ENCODE measurements around the gene ADAM8. TPM values are rescaled to one million over a fixed set of nuclear protein-coding genes. Genes with fewer than 3 reads are reported as not detected.

ADAM8 gene
- total RNA-seq, 3 donors from 2014 or later (not counting 1 experiment from before 2014, with no cell fraction given), result 357 to 682 (median 425) TPM

- Mint-ChIP-seq H3K36me3 (no peaks in the 10 kb centered on the region), H3K9me3 (no peaks in the 10 kb centered on the region), H3K27ac (no peak overlapping the region), H3K4me1 (peaks cover 0 to 15% of the 10 kb centered on the region in 2 donors), H3K27me3 (ENCODE audit: low read depth in 2 of 2) (no peaks in the 10 kb centered on the region), H3K4me3 (no peak overlapping the region)
- 97% methylated on average over 19 of the region's 19 CpGs for WGBS (ENCODE audit: insufficient coverage)
- H3K4me3 ChIP-seq (ENCODE audit: low read length), result no peak overlapping the region
- no peak for ATAC-seq
- no peaks in the 10 kb centered on the region for H3K9me3 ChIP-seq (ENCODE audit: control insufficient read depth, insufficient read depth, low read length)
- peaks cover 82% of the 10 kb centered on the region for H3K36me3 ChIP-seq (ENCODE audit: control insufficient read depth, insufficient read depth, low read length)
- no peak for TF ChIP-seq CTCF (IDR thresholded peaks at IDR 0.05)
- intact Hi-C loops (cut with micrococcal nuclease), result no loop called here
- H3K27me3 ChIP-seq (ENCODE audit: control insufficient read depth, insufficient read depth, low read length), result no peaks in the 10 kb centered on the region
- no peak overlapping the region for H3K27ac ChIP-seq (ENCODE audit: low read length)
- no peak for DNase-seq
- peaks cover 33% of the 10 kb centered on the region for H3K4me1 ChIP-seq (ENCODE audit: control insufficient read depth, insufficient read depth, low read length)
These were observed 5.8 kb downstream of the ADAM8 start for GRCh38 chr10:133270773-133271297.

- H3K36me3 Mint-ChIP-seq, result no peaks in the 10 kb centered on the region
- Histone ChIP-seq H3K27ac (ENCODE audit: low read length) (no peak overlapping the region), H3K4me1 (ENCODE audit: control insufficient read depth, insufficient read depth, low read length) (peaks cover 30% of the 10 kb centered on the region), H3K9me3 (ENCODE audit: control insufficient read depth, insufficient read depth, low read length) (no peaks in the 10 kb centered on the region), H3K36me3 (ENCODE audit: control insufficient read depth, insufficient read depth, low read length) (peaks cover 82% of the 10 kb centered on the region), H3K27me3 (ENCODE audit: control insufficient read depth, insufficient read depth, low read length) (no peaks in the 10 kb centered on the region), H3K4me3 (ENCODE audit: low read length) (no peak overlapping the region)
- ATAC-seq (no peak), DNase-seq (no peak)
- H3K27ac Mint-ChIP-seq, result no peak overlapping the region
- no peaks in the 10 kb centered on the region for H3K9me3 Mint-ChIP-seq
- intact Hi-C loops (cut with micrococcal nuclease), result no loop called here
- 89% methylated on average over 20 of the region's 20 CpGs for WGBS (ENCODE audit: insufficient coverage)
- no peak overlapping the region for H3K4me3 Mint-ChIP-seq
- peaks cover 0 to 14% of the 10 kb centered on the region in 2 donors for H3K4me1 Mint-ChIP-seq
- H3K27me3 Mint-ChIP-seq (ENCODE audit: low read depth in 2 of 2), result no peaks in the 10 kb centered on the region
- TF ChIP-seq CTCF (IDR thresholded peaks at IDR 0.05), result no peak
These were observed 6.5 kb downstream of the ADAM8 start for GRCh38 chr10:133270204-133270603.

- peaks cover 30% of the 10 kb centered on the region for H3K4me1 ChIP-seq (ENCODE audit: control insufficient read depth, insufficient read depth, low read length)
- Mint-ChIP-seq H3K27ac (no peak overlapping the region), H3K4me3 (no peak overlapping the region), H3K27me3 (ENCODE audit: low read depth in 2 of 2) (no peaks in the 10 kb centered on the region), H3K36me3 (no peaks in the 10 kb centered on the region), H3K9me3 (no peaks in the 10 kb centered on the region), H3K4me1 (peaks cover 0 to 16% of the 10 kb centered on the region in 2 donors)
- no peak overlapping the region for H3K4me3 ChIP-seq (ENCODE audit: low read length)
- DNase-seq, result no peak
- no peaks in the 10 kb centered on the region for H3K9me3 ChIP-seq (ENCODE audit: control insufficient read depth, insufficient read depth, low read length)
- ATAC-seq, result no peak
- no peaks in the 10 kb centered on the region for H3K27me3 ChIP-seq (ENCODE audit: control insufficient read depth, insufficient read depth, low read length)
- 81% methylated on average over 26 of the region's 26 CpGs for WGBS (ENCODE audit: insufficient coverage)
- H3K27ac ChIP-seq (ENCODE audit: low read length), result no peak overlapping the region
- peaks cover 82% of the 10 kb centered on the region for H3K36me3 ChIP-seq (ENCODE audit: control insufficient read depth, insufficient read depth, low read length)
- TF ChIP-seq CTCF (IDR thresholded peaks at IDR 0.05), result no peak
- intact Hi-C loops (cut with micrococcal nuclease), result no loop called here
These were observed 7.3 kb downstream of the ADAM8 start for GRCh38 chr10:133269367-133269766.

- 95% methylated on average over 22 of the region's 22 CpGs for WGBS (ENCODE audit: insufficient coverage)
- TF ChIP-seq CTCF (IDR thresholded peaks at IDR 0.05), result no peak
- H3K9me3 ChIP-seq (ENCODE audit: control insufficient read depth, insufficient read depth, low read length), result no peaks in the 10 kb centered on the region
- H3K27me3 ChIP-seq (ENCODE audit: control insufficient read depth, insufficient read depth, low read length), result no peaks in the 10 kb centered on the region
- H3K36me3 Mint-ChIP-seq, result no peaks in the 10 kb centered on the region
- intact Hi-C loops (cut with micrococcal nuclease), result no loop called here
- no peak overlapping the region for H3K27ac ChIP-seq (ENCODE audit: low read length)
- H3K4me1 Mint-ChIP-seq, result peaks cover 0 to 24% of the 10 kb centered on the region in 2 donors
- no peak for ATAC-seq
- no peaks in the 10 kb centered on the region for H3K27me3 Mint-ChIP-seq (ENCODE audit: low read depth in 2 of 2)
- H3K4me3 Mint-ChIP-seq, result no peak overlapping the region
- H3K27ac Mint-ChIP-seq, result no peak overlapping the region
- DNase-seq, result no peak
- H3K36me3 ChIP-seq (ENCODE audit: control insufficient read depth, insufficient read depth, low read length), result peaks cover 79% of the 10 kb centered on the region
- no peaks in the 10 kb centered on the region for H3K9me3 Mint-ChIP-seq
- peaks cover 30% of the 10 kb centered on the region for H3K4me1 ChIP-seq (ENCODE audit: control insufficient read depth, insufficient read depth, low read length)
- H3K4me3 ChIP-seq (ENCODE audit: low read length), result no peak overlapping the region
These were observed 8.1 kb downstream of the ADAM8 start for GRCh38 chr10:133268532-133268931.

Measured in natural killer cell (primary cell).